HG03039 (cell line): ENCODE data around the gene BCAS4.
"Not testable (repeated sequence)": the region's sequence is repeated elsewhere in the genome, so short reads cannot be mapped to it uniquely, and the experiment has no call there.

Experiments
- ATAC-seq: cut with Tn5 transposase; IDR thresholded peaks from one replicate; pipeline ENCODE4 v1.9.1; 2021; ENCODE audit warnings: mild to moderate bottlenecking, moderate library complexity; ENCODE audit not compliant: unreplicated experiment

Gene BCAS4

DNA sequence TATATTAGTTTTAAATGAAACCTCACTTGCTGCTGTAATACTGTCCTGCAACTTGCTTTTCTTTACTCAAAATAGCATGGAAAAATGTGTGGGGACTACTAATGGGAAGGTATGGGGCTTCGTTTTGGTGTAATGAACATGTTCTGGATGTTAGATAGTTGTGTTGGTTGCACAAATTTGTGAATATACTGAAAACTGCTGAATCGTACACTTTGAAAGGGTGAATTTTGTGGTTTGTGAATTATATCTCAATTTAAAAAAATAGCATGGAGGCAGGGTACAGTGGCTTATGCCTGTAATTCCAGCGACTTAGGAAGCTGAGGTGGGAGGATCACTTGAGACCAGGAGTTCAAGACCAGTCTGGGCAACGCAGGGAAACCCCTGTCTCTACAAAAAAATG is 2.3 kb downstream of the BCAS4 start:
- no peak for ATAC-seq

DNA sequence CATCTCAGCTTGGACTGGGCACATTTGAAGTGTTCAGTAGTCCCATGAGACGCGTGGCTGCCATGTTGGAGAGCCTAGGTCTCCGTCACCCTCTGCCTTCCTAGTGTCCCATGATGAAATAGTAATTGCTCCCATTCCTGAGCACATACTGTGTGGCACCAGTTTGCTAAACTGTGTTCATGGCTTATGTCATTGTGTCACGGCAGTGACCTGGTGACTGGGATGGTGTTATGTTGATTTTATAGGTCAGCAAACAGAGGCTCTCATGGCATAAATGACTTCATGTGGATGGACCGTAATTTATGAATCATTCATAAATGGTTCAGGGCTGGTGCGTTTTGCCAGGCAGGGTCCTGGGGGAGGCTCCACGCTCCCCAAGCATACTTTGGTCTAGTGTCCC is 3.8 kb downstream of the BCAS4 start:
- no peak for ATAC-seq

DNA sequence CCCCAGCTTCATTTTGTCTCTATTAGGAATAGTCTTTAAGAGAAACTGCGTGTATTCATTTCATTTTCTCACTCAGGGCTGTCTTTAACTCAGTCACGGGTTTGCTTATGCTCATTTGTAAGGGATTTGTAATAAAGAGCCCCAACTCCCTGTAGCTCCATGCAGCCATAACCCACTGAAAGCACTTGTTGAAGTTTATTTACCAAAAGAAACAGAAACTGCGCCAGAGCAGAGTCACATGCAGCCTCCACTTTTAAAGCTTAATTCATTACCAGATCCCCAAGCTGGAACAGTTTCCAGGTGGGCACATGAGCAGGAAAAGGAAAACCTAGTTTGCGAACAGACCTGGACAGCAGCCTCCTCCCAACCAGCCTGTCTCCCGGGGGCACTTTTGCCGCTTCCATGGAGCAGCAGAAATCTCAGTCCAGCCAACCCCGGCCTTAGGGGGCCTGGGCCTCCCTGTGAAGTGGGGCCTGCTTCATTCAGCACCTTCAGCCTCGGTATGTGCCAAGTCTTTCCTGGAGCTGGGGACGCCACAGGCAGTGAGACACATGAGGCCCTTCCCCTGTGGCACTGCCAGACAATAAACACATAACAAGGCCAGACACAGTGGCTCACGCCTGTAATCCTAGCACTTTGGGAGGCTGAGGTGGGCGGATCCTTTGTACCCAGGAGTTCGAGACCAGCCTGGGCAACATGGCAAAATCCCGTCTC is 4.5 kb downstream of the BCAS4 start:
- ATAC-seq, result no peak

DNA sequence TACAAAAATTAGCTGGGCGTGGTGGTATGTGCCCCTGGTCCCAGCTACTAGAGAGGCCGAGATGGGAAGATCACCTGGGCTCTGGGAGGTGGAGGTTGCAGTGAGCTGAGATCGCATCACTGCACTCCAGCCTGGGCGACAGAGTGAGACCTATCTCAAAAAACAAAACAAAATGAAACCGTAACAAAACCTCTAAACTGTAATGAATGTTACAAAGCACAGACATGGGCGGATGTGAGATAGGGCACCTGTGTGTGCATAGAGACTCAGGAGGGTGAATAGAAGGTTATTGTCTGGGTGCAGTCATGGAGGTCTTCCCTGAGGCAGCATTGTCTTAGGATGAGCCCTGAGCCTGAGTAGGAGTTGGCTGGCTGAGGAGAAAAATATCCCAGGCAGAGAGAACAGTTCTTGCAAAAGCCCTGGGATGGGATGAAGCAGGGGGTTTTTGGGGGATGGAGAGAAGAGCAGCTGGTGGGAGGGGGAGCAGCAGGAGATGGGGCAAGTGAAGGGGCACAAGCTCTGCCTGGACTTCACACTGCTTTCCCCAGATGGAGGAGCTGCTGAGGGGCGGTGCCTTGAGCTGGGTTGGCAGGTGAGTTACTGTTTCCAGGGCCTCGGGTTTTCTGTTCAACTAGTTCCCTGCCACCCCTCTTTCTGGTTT is 5.2 kb downstream of the BCAS4 start:
- ATAC-seq, result no peak

DNA sequence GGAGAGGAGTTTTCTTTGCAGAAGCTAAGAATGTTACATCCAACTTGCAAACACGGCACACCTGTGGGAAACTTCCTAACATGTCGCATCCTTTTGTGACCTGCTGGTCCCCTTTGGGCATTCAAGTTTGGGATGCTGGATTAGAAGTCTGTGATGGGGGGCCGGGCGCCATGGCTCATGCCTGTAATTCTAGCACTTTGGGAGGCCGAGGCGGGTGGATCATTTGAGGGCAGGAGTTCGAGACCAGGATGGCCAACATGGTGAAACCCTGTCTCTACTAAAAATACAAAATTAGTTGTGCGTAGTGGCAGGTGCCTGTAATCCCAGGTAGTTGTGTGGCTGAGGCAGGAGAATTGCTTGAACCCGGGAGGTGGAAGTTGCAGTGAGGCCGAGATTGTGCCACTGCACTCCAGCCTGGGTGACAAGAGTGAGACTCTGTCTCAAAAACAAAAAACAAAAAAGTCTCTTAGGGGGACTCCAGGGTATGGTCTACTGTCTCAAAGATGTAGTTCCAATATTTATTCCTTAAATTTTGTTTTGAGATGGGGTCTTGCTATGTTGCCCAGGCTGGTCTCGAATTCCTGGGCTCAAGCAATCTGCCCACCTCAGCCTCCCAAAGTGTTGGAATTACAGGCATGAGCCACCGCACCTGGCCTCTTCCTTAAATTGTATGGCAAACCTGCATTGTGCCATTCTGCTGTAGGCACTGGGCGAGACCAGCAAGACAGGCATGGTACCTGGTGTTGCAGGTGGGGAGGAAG is 6.3 kb downstream of the BCAS4 start:
- ATAC-seq, result not testable (repeated sequence)

DNA sequence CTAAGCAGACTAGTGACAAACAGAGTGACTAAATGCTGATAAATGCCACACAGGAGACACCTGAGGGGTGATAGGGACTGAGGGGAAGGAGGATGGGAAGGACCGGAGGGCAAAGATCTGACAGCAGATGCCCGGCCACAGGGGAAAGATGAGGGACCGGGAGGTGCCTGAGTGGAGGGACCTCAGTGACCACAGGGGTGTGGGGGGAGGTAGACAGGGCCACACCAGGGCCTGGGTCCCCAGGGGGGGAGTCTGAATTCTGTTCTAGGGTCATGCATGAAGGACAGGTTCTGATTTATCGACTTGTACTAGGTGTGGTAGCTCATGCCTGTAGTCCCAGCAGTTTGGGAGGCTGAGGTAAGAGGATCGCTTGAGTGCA is 6.9 kb downstream of the BCAS4 start:
- ATAC-seq, result no peak

DNA sequence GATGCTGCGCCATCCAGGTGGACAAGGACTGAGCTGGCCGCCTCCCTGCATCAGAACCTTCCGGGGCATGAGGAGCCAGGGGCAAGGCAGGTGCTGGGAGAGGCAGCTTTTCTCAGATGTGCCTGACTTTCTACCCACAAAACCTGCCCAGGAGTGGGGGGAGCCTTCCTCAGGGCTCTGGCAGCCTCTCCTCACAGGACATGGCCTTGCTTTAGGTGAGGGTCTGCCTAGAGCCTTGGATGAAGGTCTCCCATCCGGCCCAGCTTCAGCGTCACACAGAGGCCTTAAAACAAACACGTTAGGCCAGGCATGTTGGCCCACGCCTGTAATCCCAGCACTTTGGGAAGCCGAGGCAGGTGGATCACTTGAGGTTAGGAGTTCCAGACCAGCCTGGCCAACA is 7.4 kb downstream of the BCAS4 start:
- no peak for ATAC-seq

DNA sequence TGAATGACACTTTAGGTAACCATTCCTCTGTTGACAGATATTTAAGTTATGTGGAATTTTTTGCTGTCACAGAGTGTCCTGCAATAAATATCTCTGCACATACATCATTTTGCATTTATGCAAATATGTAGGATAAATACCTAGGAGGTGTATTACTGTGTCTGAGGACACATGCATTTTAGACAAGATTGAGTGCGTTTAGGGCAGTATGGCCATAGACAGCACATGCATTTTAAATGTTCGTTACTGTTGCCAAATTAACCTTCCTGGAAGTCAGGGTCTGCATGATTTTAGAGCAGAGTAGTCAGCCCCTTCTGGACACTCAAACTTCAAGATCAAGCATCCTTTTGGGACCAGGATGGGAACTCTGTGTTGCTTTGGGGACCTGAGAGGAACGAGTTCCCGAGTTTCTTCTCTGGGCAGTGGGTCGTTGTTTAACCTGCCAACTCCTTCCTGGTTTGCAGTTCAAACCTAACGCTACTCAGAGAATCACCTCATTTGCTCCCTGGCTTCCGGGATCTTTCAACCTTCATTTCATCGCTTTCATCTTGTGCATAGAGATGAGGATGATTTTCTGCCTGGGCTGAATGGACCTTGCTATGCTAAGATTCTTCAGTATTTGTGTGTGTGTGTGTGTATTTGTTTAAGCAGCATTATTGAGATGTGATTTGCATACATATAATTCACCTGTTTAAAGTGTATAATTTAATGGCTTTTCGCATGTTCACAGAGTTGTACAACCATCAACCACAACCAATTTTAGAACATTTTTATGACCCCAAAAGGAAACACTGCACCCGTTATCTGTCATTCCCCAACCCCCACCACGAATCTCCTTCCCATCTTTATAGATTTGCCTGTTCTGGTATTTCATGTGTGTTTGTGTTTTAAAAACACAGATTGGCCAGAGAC is 9.8 kb downstream of the BCAS4 start:
- ATAC-seq, result no peak

DNA sequence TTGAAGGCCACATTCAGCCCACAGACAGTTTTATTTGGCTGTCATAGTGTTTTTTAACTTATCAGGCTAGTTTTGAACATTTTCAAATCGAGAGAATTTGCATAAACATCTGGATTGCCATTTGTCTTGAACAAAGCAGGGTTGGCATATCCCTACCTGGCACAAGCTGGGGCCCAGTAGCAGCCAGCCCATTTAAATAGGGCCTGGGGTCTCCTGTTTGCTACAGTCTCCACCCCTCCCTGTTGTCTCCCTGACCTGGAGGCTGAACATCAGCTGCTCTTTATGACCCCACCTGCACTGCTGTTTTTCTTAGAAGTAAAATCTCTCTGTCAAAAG is 10.5 kb downstream of the BCAS4 start:
- ATAC-seq, result no peak

DNA sequence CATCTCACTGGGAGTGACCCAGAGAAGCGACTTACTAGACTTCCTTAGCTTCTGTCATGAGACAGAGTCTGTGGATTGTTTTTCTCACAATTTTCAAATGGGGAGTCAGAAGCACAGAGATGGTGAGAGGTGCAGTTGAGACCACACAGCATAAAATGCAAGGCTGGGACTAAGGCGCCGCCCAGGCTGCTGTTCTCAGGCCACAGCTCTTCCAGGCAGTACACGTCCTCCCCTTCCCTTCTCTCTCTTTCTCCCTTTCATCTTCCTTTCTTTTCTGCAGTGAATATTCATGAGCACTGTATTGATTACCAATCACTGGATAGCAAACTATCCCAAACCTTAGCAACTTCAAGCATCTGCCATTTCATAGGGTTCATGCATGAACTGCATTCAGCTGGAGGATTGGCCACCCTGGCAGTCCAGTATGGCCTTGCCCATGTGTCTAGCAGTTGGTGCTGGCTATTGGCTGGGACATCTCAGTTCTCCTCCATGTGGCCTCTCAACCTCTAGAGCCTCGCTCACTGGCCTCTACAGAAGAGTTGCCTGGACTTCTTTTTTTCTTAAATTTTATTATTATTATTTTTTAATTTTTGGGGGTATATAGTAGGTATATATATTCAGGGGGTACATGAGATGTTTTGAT is 11.4 kb downstream of the BCAS4 start:
- ATAC-seq, result no peak

DNA sequence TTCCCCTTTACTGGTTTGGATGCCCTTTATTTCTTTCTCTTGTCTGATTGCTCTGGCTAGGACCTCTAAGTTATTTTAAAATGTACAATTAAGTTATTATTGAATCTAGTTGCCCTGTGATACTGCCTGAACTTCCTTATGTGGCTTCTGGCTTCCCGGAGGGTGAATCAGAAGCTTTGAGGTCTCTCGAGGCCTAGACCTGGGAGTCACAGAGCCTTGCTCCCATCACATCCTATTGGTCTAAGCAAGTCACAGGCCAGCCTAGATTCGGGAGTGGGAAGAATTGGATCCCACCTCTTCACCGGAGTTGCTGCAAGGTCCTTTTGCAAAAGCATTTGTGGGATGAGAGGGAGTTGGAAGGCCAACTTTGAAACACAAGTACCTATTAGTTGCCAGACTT is 15.2 kb downstream of the BCAS4 start:
- no peak for ATAC-seq

DNA sequence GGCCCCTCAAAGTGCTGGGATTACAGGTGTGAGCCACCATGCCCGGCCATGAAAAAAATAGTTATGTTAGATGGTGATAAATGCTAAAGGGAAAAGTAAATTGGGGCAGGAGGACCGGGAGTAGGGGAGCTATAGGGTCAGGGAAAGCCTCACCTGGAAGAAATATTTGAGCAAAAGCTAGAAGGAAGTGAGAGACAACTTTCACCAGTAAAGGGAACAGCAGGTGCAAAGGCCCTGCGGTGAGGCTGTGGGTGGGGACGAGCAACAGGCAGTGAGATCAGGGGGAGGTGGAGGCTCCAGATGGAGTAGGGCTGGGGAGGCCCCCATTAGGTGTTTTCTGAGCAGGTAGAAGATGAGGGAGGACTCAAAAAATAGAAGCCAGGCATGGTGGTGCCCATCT is 16.0 kb downstream of the BCAS4 start:
- no peak for ATAC-seq

DNA sequence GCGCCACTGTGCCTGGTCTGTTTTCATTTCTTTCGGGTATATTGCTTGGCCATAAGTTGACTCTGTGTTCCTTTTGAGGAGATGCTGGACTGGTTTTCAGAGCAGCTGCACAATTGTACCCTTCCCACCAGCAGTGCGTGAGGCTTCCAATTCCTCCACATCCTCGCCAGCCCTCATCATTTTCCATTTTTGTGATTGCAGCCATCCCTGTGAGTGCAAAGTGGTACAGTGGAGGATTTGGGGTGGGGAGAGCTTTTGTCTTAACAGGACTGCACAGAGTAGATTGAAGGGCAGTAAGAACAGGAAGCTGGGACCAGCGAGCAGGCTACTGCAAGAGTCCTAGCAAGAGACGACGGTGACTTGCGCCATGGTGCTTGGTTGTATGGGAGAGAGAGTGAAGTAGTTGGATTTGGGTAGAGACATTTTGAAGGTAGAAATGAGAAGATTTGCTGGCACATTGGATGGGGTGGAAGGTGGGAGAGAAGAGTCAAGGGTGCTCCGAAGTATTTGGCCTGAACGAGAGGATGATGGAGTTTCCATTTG is 18.3 kb downstream of the BCAS4 start:
- ATAC-seq, result no peak

DNA sequence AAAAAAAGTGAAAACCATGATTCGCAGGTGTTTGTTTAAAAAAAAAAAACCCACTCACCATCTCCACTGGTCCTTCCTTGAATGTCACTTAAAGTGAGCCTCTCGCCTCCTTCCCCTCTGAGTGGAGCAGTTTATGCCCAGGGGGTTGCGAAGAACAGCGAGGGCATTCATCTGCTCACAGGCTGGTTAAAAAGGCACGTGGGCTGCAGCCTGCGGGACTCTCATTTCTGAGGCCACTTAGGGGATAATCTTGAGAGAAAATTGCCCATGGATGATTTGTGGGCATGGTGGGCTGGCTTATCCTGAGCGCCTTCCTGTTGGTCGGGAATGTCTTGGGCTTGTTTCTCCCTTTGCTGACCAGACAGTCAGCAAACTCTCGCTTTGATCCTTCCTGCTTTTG is 18.9 kb downstream of the BCAS4 start:
- ATAC-seq, result no peak

DNA sequence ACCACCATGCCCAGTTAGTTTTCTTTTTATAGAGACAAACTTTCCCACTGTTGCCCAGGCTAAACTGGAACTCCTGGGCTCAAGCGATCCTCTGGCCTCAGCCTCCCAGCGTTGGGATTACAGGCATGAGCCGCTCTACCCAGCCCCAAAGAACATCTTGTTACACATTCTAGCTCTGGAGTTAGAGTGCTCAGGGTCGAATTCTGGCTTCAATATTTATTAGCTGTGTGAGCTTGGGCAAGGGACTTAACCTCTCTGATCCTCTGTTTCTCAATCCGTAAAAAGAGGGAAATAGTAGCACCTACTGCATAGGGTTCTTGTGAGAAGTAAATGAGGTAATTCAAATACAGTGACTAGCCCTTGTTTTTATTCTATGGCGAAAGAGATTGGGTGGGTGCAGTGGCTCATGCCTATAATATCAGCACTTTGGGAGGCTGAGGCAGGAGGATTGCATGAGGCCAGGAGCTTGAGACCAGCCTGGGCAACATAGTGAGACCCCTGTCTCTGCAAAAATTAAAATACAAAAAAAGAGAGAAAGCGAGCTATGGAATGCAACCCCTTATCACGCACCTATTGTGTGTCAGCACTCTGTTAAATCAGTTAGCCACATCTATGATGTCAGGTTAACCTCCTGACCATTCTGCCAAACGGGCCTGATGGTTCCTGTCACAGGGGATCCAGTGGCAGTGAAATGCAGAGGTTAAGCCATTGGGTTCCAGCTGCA is 19.7 kb downstream of the BCAS4 start:
- no peak for ATAC-seq

DNA sequence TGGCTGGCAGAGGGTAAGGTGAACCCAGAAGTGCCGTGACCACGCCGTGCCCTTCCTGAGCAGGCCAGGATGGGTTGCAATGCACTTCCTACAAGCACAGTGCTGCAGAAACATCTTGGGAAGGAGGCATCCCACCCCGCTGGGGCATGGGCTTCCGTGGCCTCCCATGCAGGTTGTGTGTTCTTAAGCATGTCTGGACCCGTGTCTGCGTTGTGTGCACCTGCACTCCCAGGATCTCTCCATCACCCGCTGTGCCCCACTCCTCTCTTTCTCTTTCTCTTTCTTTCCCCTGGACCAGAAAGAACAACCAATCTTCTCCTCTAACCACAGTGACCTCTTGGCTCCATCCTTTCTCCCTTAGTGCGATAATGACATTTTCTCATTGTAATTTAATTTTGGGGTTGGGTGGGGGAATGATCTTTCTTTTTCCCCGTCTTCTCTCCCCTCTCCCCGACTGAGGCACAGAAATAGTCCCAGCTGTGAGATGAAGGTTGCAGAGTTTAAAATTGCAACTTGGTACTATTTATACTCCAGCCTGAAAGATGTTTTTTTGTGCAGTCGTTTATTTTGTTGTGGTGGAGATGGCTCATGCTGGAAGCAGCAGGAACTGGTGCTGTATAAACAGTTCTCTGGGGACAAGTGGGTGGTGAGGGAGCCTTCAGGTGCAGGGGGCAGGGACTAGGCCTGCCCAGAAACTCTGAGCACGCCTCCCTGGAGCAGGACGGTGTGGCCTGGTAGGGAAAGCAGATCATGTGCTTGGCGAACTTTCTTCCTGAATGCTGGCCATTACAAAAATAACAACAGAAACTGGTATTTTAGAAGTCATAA is 20.5 kb downstream of the BCAS4 start:
- peak; percentile 34 for ATAC-seq

DNA sequence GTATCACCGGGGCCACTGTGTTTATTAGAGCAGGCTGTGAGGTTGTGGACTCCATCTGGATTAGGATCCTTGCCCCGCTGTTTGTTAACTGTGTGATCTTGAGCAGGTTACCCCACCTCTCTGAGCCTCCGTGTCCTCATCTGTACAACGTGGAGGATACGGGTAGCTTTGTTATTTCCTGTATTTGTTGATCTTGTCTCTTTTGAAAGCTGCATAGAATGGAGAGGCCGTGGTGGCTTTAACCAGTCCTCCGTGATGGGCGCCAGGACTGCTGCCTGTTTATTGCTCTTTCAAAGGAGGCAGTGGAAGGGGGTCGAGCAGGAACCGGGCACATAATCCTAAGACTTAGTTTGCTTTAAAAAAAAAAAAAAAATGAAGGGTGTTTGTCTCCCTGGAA is 22.9 kb downstream of the BCAS4 start:
- ATAC-seq, result no peak

DNA sequence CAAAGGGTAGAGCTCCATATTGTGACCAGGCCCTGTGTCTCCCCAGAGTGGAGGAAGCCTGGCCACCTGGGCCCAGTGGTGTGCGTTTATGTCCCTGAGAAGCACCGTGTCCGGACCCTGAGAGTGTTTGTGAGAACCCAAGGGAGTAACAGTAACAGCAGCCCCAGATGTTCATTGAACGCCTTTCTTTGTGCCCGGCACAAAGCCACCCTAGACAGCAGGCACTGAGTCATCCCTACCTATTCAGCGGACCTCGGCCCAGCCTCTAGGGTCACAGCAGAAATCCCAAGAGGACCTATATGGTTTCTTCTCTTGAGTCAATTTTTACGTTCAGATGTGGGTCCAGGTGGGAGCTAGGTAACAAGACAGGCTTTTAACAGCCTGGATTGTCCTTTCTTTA is 24.5 kb downstream of the BCAS4 start:
- ATAC-seq, result no peak
